ENCODE results near the gene CRBN. TPM values are rescaled to one million over a fixed set of nuclear protein-coding genes. Genes with fewer than 3 reads are reported as not detected.

The CRBN gene
- total RNA-seq, 1 experiment from 2014 or later: 31.2 TPM

DNA sequence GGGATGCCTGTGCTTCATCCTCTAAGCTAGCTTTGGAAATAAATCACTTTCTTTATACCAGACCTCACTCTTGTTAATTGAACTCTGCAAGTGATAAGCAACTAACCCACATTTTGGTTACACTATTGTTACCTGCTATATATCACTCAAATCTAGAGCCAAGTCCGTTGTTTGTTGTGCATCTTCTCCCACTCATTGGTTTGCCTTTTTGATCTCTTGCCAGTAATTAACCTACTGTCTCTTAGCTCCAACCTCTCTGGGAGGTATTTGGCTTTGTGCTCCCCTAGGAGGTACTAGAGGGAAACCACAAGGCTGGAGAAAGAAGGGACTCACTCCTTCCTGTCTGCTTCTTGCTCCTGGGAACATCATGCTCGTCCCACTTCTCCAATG, 12.8 kb upstream of the CRBN start:
- Histone ChIP-seq H3K9ac (ENCODE audit: low read length) (no peak overlapping the region), H3K4me3 (ENCODE audit: low read length) (no peak overlapping the region), H2AFZ (ENCODE audit: low read length) (no peak overlapping the region), H4K20me1 (ENCODE audit: low read length) (no peaks in the 10 kb centered on the region), H3K36me3 (ENCODE audit: low read depth, low read length) (no peaks in the 10 kb centered on the region), H3F3A (ENCODE audit: low read length, unreplicated experiment) (no peaks in the 10 kb centered on the region), H3K4me1 (ENCODE audit: insufficient read depth, low read length) (no peaks in the 10 kb centered on the region), H3K9me2 (replicated peaks; ENCODE audit: low read length) (no peaks in the 10 kb centered on the region), H3K27me3 (ENCODE audit: low read length) (peaks cover 36% of the 10 kb centered on the region), H3K27ac (ENCODE audit: low read length) (no peak overlapping the region), H3K4me2 (ENCODE audit: low read length) (no peak overlapping the region), H3K79me2 (ENCODE audit: low read length) (no peaks in the 10 kb centered on the region), H3K9me3 (ENCODE audit: low read length) (no peaks in the 10 kb centered on the region)
- ChIA-PET CTCF (no interaction called here), POLR2A (ENCODE audit: unreplicated experiment) (no interaction called here)
- intact Hi-C loops (cut with micrococcal nuclease): no loop called here
- TF ChIP-seq EZH2 (IDR thresholded peaks at IDR 0.05; ENCODE audit: low read length, unreplicated experiment): no peak
- TF ChIP-seq EZH2phosphoT487 (IDR thresholded peaks at IDR 0.05; ENCODE audit: borderline replicate concordance, low read length): no peak
- TF ChIP-seq, protein P1, sequence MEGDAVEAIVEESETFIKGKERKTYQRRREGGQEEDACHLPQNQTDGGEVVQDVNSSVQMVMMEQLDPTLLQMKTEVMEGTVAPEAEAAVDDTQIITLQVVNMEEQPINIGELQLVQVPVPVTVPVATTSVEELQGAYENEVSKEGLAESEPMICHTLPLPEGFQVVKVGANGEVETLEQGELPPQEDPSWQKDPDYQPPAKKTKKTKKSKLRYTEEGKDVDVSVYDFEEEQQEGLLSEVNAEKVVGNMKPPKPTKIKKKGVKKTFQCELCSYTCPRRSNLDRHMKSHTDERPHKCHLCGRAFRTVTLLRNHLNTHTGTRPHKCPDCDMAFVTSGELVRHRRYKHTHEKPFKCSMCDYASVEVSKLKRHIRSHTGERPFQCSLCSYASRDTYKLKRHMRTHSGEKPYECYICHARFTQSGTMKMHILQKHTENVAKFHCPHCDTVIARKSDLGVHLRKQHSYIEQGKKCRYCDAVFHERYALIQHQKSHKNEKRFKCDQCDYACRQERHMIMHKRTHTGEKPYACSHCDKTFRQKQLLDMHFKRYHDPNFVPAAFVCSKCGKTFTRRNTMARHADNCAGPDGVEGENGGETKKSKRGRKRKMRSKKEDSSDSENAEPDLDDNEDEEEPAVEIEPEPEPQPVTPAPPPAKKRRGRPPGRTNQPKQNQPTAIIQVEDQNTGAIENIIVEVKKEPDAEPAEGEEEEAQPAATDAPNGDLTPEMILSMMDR (conservative IDR thresholded peaks at IDR 0.05; ENCODE audit: low read depth, low read length): no peak
- ATAC-seq: no peak
- no peak for DNase-seq
- BruUV-seq (replicated peaks): no TSS peak

DNA sequence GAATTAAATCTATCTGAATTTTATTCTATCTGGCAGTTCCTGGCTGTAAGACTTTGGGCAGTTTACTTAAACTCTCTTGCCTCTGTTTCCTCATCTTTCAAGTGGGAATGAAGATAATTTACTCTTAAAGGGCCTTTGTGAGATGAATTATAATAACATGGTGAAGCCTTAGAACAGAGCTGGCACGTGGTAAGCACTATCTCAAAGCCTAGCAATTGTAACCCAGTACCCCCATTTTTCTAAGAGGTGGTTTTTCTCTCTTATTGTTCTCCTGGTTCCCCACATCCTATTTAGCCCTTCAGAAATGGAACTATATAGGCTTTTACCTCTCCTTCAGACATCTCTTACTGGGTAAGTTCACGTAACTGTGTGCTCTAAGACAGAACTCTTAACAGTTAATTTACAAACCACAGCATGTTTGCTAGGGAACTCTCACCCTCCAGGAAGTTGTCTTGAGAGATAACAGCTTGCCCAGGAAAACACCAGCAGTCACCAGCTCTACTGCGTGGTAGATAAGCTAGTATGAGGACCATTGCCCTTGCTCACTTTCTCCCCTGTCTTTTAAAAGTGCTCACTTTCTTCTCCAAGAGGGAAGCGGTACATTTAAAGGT, 12.3 kb upstream of the CRBN start:
- H3K79me2 ChIP-seq (ENCODE audit: low read length): no peaks in the 10 kb centered on the region
- BruUV-seq (replicated peaks): no TSS peak
- CTCF ChIA-PET: no interaction called here
- H2AFZ ChIP-seq (ENCODE audit: low read length): no peak overlapping the region
- no peaks in the 10 kb centered on the region for H3K9me2 ChIP-seq (replicated peaks; ENCODE audit: low read length)
- no peak overlapping the region for H3K9ac ChIP-seq (ENCODE audit: low read length)
- H3K4me1 ChIP-seq (ENCODE audit: insufficient read depth, low read length): no peaks in the 10 kb centered on the region
- H3K9me3 ChIP-seq (ENCODE audit: low read length): no peaks in the 10 kb centered on the region
- no peak overlapping the region for H3K4me2 ChIP-seq (ENCODE audit: low read length)
- no peaks in the 10 kb centered on the region for H3K36me3 ChIP-seq (ENCODE audit: low read depth, low read length)
- intact Hi-C loops (cut with micrococcal nuclease): no loop called here
- no peaks in the 10 kb centered on the region for H3F3A ChIP-seq (ENCODE audit: low read length, unreplicated experiment)
- TF ChIP-seq EZH2 (IDR thresholded peaks at IDR 0.05; ENCODE audit: low read length, unreplicated experiment) (no peak), EZH2phosphoT487 (IDR thresholded peaks at IDR 0.05; ENCODE audit: borderline replicate concordance, low read length) (no peak)
- TF ChIP-seq, protein P1 (conservative IDR thresholded peaks at IDR 0.05; ENCODE audit: low read depth, low read length): no peak
- H3K27ac ChIP-seq (ENCODE audit: low read length): no peak overlapping the region
- ATAC-seq (no peak), DNase-seq (no peak)
- POLR2A ChIA-PET (ENCODE audit: unreplicated experiment): no interaction called here
- no peaks in the 10 kb centered on the region for H4K20me1 ChIP-seq (ENCODE audit: low read length)
- H3K27me3 ChIP-seq (ENCODE audit: low read length): peaks cover 36% of the 10 kb centered on the region
- no peak overlapping the region for H3K4me3 ChIP-seq (ENCODE audit: low read length)

DNA sequence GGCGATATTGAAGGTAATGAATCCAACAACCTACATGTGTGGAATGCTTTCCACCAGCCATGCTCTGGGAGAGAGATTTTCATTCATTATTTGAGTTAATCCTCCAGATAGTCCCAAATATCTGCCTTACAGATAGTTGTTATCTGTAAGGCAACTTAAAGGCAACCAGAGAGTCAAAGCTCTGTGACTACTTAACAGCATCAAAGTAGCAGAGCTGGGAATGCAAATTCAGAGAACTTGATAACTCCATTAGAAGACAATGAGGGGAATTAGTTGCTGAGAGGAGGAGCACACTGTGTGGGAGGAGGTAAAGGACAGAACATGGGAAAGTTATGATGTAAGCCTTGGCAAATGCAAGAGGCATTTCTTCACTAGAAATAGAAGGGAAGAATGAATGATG, 10.5 kb upstream of the CRBN start:
- H3K79me2 ChIP-seq (ENCODE audit: low read length): no peaks in the 10 kb centered on the region
- H3K36me3 ChIP-seq (ENCODE audit: low read depth, low read length): no peaks in the 10 kb centered on the region
- DNase-seq: no peak
- no peaks in the 10 kb centered on the region for H3K4me1 ChIP-seq (ENCODE audit: insufficient read depth, low read length)
- no peaks in the 10 kb centered on the region for H3K9me3 ChIP-seq (ENCODE audit: low read length)
- no peaks in the 10 kb centered on the region for H3K9me2 ChIP-seq (replicated peaks; ENCODE audit: low read length)
- no peaks in the 10 kb centered on the region for H4K20me1 ChIP-seq (ENCODE audit: low read length)
- no TSS peak for BruUV-seq (replicated peaks)
- no peak overlapping the region for H3K4me2 ChIP-seq (ENCODE audit: low read length)
- no peak overlapping the region for H3K4me3 ChIP-seq (ENCODE audit: low read length)
- H3F3A ChIP-seq (ENCODE audit: low read length, unreplicated experiment): no peaks in the 10 kb centered on the region
- ATAC-seq: no peak
- ChIA-PET POLR2A (ENCODE audit: unreplicated experiment) (no interaction called here), CTCF (no interaction called here)
- H3K27ac ChIP-seq (ENCODE audit: low read length): no peak overlapping the region
- no peak overlapping the region for H3K9ac ChIP-seq (ENCODE audit: low read length)
- H2AFZ ChIP-seq (ENCODE audit: low read length): no peak overlapping the region
- H3K27me3 ChIP-seq (ENCODE audit: low read length): peaks cover 34% of the 10 kb centered on the region
- TF ChIP-seq EZH2 (IDR thresholded peaks at IDR 0.05; ENCODE audit: low read length, unreplicated experiment) (no peak), EZH2phosphoT487 (IDR thresholded peaks at IDR 0.05; ENCODE audit: borderline replicate concordance, low read length) (no peak)
- TF ChIP-seq, protein P1 (conservative IDR thresholded peaks at IDR 0.05; ENCODE audit: low read depth, low read length): no peak
- intact Hi-C loops (cut with micrococcal nuclease): no loop called here
